GM23338 (cell line): Measurements from ENCODE around the gene OSBPL1A. TPM values are rescaled to one million over a fixed set of nuclear protein-coding genes. Genes with fewer than 3 reads are reported as not detected.

Source experiments
- ATAC-seq: fragments of 200-7000 bp; cut with Tn5 transposase; 3 replicates; pipeline ENCODE4 v1.9.1; 2020
- DNase-seq: peaks from one replicate; pipeline ENCODE4 v3.0.0-alpha.2; 2015; ENCODE audit warnings: low spot score
- H2AFZ ChIP-seq: fragments of 200-600 bp; sonication (generic); 2 replicates; pipeline ENCODE4 v1.8.0; 2016; ENCODE audit warnings: antibody characterized with exemption, mild to moderate bottlenecking, moderate library complexity
- H3F3A ChIP-seq: fragments of 200-600 bp; sonication (generic); replicated peaks from 2 replicates; pipeline ENCODE4 v1.8.0; 2017; ENCODE audit warnings: antibody characterized with exemption, mixed run types, low read depth
- H3K27ac ChIP-seq: fragments of 200-600 bp; sonication (generic); 2 replicates; pipeline ENCODE4 v1.6.1; 2016; ENCODE audit warnings: low read depth
- H3K27me3 ChIP-seq: fragments of 200-600 bp; sonication (generic); 2 replicates; pipeline ENCODE4 v1.8.0; 2016; ENCODE audit warnings: mild to moderate bottlenecking, mixed run types, moderate library complexity; ENCODE audit not compliant: insufficient read depth
- H3K36me3 ChIP-seq: fragments of 200-600 bp; sonication (generic); 2 replicates; pipeline ENCODE4 v1.8.0; 2016; ENCODE audit warnings: mild to moderate bottlenecking; ENCODE audit not compliant: insufficient read depth
- H3K4me1 ChIP-seq: fragments of 200-600 bp; sonication (generic); 2 replicates; pipeline ENCODE4 v1.8.0; 2016; ENCODE audit warnings: mild to moderate bottlenecking, moderate library complexity; ENCODE audit not compliant: insufficient read depth
- H3K4me2 ChIP-seq: fragments of 200-600 bp; sonication (generic); 2 replicates; pipeline ENCODE4 v1.7.1; 2017; ENCODE audit warnings: mixed run types
- H3K4me3 ChIP-seq: fragments of 200-600 bp; sonication (generic); 2 replicates; pipeline ENCODE4 v1.6.1; 2016; ENCODE audit warnings: mixed run types
- H3K79me2 ChIP-seq: fragments of 200-600 bp; sonication (generic); replicated peaks from 2 replicates; pipeline ENCODE4 v1.8.0; 2017; ENCODE audit warnings: mild to moderate bottlenecking; ENCODE audit not compliant: insufficient read depth
- H3K9me2 ChIP-seq: fragments of 200-600 bp; sonication (generic); 2 replicates; pipeline ENCODE4 v1.8.0; 2017; ENCODE audit not compliant: insufficient read depth
- H4K20me1 ChIP-seq: fragments of 200-600 bp; sonication (generic); replicated peaks from 2 replicates; pipeline ENCODE4 v1.8.0; 2017; ENCODE audit warnings: mild to moderate bottlenecking; ENCODE audit not compliant: insufficient read depth
- H3K27ac Mint-ChIP-seq: 2 replicates; pipeline ENCODE4 v1.8.0; 2020; ENCODE audit warnings: inconsistent platforms, mild to moderate bottlenecking, moderate library complexity, mixed read lengths
- H3K27me3 Mint-ChIP-seq: 3 replicates; pipeline ENCODE4 v1.8.0; 2022; ENCODE audit warnings: low read depth, mild to moderate bottlenecking, moderate library complexity, mixed read lengths, inconsistent platforms; ENCODE audit not compliant: insufficient read depth, poor library complexity
- H3K36me3 Mint-ChIP-seq: 3 replicates; pipeline ENCODE4 v1.8.0; 2021; ENCODE audit warnings: low read depth, mild to moderate bottlenecking, inconsistent platforms, moderate library complexity, mixed read lengths
- H3K4me1 Mint-ChIP-seq: 3 replicates; pipeline ENCODE4 v1.8.0; 2020; ENCODE audit warnings: mild to moderate bottlenecking, inconsistent platforms, mixed read lengths
- H3K4me3 Mint-ChIP-seq: 3 replicates; pipeline ENCODE4 v1.8.0; 2021; ENCODE audit warnings: moderate library complexity, mild to moderate bottlenecking, inconsistent platforms, mixed read lengths
- H3K9me3 Mint-ChIP-seq: 3 replicates; pipeline ENCODE4 v1.8.0; 2020; ENCODE audit warnings: moderate library complexity, mild to moderate bottlenecking, inconsistent platforms, mixed read lengths
- EZH2 ChIP-seq: fragments of 200-600 bp; sonication (generic); IDR thresholded peaks from one replicate; pipeline ENCODE4 v1.8.0; 2017; ENCODE audit warnings: antibody characterized with exemption, mild to moderate bottlenecking, low read depth; ENCODE audit not compliant: unreplicated experiment
- EZH2phosphoT487 ChIP-seq: fragments of 200-600 bp; sonication (generic); IDR thresholded peaks from one replicate; pipeline ENCODE4 v1.8.1; 2018; ENCODE audit warnings: antibody characterized with exemption; ENCODE audit not compliant: unreplicated experiment
- JUNB ChIP-seq: IDR thresholded peaks from one replicate; pipeline ENCODE4 v1.6.1; 2016; ENCODE audit warnings: antibody characterized with exemption; ENCODE audit not compliant: unreplicated experiment
- NANOG ChIP-seq: IDR thresholded peaks from 2 replicates; pipeline ENCODE4 v1.6.1; 2016; ENCODE audit warnings: antibody characterized with exemption, borderline replicate concordance
- STAT1 ChIP-seq: IDR thresholded peaks from one replicate; pipeline ENCODE4 v1.6.1; 2016; ENCODE audit warnings: antibody characterized with exemption; ENCODE audit not compliant: unreplicated experiment
- ZNF114 ChIP-seq: fragments of 250-450 bp; sonication (Bioruptor Pico); IDR thresholded peaks from 2 replicates; pipeline ENCODE4 v1.5.0; 2020; ENCODE audit warnings: mild to moderate bottlenecking, moderate library complexity
- polyA plus RNA-seq: library from polyadenylated mRNA; unstranded; fragments of >200 nt; fragmentation: Nextera tagmentation; extraction: Ambion mirVana; gene quantifications from 2 replicates; pipeline ENCODE4 v1.2.1, GENCODE V29; 2016
- total RNA-seq: library from RNA; depleted of rRNA; stranded (reverse); fragments of >200 nt; shearing (Covaris generic); gene quantifications from 2 replicates; pipeline ENCODE4 v1.2.3, GENCODE V29; 2014
- TF ChIP-seq, protein P1 (sequence below), 2 experiments: fragments of 200-600 bp in 1 of 2; sonication (generic) in 1 of 2; conservative IDR thresholded peaks; 2 replicates each; pipeline versions ENCODE4 v1.5.1 to v1.6.1; 2016 to 2017; ENCODE audit warnings: antibody characterized with exemption in 2 of 2, low read depth in 2 of 2, mild to moderate bottlenecking in 2 of 2, moderate library complexity in 1 of 2
- TF ChIP-seq, protein P2 (sequence below): IDR thresholded peaks from one replicate; pipeline ENCODE4 v1.6.1; 2018; ENCODE audit warnings: antibody characterized with exemption; ENCODE audit not compliant: unreplicated experiment

Gene OSBPL1A
- total and polyA plus RNA-seq, 2 experiments from 2014 or later = 55.6 to 71.4 TPM

DNA sequence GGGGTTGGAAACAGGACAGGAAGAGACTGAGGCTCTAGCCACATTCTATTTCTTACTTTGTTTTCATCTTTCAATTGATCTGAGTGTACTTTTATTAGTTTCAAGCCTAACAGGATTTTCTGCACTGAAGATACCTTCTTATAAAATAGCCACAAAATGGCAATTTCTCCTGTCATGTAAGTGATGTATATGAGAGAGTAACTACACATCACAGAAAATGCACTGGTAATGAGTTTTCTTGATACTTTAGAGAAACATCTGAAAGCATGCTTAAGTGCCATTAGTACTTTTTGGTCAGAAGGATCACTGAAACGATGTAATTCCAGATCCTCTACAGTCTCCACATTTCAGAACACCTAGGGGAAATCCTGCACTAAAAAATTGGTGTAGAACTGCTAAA is 153.9 kb downstream of the OSBPL1A start:
- H3K36me3 ChIP-seq = 0 out of 2 replicates have a peak, but pooled peaks cover 7% of the 10 kb centered on the region
- no peaks in the 10 kb centered on the region for H3K27me3 Mint-ChIP-seq
- DNase-seq (no peak), ATAC-seq (no peak)
- H3K4me3 Mint-ChIP-seq = no peak overlapping the region
- no peaks in the 10 kb centered on the region for H3K27me3 ChIP-seq
- peaks cover 22% of the 10 kb centered on the region for H4K20me1 ChIP-seq
- no peak overlapping the region for H3K4me3 ChIP-seq
- no peak overlapping the region for H3K27ac ChIP-seq
- no peak overlapping the region for H3K4me2 ChIP-seq
- H3K9me3 Mint-ChIP-seq = no peaks in the 10 kb centered on the region
- H3K79me2 ChIP-seq = peaks cover 49% of the 10 kb centered on the region
- peaks cover 9% of the 10 kb centered on the region; the same call in 1 of the 3 replicates for H3K4me1 Mint-ChIP-seq
- H3K27ac Mint-ChIP-seq = no peak overlapping the region
- 0 out of 2 replicates have a peak, but pooled peaks cover 3% of the 10 kb centered on the region for H3F3A ChIP-seq
- TF ChIP-seq, protein P1, sequence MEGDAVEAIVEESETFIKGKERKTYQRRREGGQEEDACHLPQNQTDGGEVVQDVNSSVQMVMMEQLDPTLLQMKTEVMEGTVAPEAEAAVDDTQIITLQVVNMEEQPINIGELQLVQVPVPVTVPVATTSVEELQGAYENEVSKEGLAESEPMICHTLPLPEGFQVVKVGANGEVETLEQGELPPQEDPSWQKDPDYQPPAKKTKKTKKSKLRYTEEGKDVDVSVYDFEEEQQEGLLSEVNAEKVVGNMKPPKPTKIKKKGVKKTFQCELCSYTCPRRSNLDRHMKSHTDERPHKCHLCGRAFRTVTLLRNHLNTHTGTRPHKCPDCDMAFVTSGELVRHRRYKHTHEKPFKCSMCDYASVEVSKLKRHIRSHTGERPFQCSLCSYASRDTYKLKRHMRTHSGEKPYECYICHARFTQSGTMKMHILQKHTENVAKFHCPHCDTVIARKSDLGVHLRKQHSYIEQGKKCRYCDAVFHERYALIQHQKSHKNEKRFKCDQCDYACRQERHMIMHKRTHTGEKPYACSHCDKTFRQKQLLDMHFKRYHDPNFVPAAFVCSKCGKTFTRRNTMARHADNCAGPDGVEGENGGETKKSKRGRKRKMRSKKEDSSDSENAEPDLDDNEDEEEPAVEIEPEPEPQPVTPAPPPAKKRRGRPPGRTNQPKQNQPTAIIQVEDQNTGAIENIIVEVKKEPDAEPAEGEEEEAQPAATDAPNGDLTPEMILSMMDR (conservative IDR thresholded peaks at IDR 0.05; ENCODE audit: low read depth in 2 of 2) = no peak
- TF ChIP-seq STAT1 (no peak), EZH2phosphoT487 (no peak), EZH2 (no peak)
- TF ChIP-seq, protein P2, sequence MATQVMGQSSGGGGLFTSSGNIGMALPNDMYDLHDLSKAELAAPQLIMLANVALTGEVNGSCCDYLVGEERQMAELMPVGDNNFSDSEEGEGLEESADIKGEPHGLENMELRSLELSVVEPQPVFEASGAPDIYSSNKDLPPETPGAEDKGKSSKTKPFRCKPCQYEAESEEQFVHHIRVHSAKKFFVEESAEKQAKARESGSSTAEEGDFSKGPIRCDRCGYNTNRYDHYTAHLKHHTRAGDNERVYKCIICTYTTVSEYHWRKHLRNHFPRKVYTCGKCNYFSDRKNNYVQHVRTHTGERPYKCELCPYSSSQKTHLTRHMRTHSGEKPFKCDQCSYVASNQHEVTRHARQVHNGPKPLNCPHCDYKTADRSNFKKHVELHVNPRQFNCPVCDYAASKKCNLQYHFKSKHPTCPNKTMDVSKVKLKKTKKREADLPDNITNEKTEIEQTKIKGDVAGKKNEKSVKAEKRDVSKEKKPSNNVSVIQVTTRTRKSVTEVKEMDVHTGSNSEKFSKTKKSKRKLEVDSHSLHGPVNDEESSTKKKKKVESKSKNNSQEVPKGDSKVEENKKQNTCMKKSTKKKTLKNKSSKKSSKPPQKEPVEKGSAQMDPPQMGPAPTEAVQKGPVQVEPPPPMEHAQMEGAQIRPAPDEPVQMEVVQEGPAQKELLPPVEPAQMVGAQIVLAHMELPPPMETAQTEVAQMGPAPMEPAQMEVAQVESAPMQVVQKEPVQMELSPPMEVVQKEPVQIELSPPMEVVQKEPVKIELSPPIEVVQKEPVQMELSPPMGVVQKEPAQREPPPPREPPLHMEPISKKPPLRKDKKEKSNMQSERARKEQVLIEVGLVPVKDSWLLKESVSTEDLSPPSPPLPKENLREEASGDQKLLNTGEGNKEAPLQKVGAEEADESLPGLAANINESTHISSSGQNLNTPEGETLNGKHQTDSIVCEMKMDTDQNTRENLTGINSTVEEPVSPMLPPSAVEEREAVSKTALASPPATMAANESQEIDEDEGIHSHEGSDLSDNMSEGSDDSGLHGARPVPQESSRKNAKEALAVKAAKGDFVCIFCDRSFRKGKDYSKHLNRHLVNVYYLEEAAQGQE = no peak
- H3K4me1 ChIP-seq = peaks cover 8% of the 10 kb centered on the region; the same call in 1 of the 2 replicates
- peaks cover 17% of the 10 kb centered on the region for H3K36me3 Mint-ChIP-seq
- H3K9me2 ChIP-seq = 0 out of 2 replicates have a peak, but pooled peaks cover 7% of the 10 kb centered on the region
- no peak overlapping the region for H2AFZ ChIP-seq

DNA sequence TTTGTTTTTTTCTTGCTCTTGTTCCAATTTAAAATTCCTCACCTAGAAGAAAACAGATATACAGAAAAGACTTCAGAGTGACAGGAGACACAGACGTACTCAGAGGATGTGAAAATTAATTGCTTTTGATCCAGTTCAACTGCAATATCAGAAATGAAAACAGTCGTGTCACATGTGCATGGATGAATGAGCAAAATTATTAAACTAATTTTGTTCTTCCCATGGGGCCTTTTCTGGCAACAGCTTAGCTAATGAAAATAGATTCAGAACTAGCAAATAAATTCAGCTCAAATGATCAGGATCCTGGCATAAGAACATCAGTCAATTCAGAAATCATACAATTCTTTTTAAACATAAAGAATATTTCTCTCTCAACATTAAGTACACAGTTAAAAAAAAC is 158.3 kb downstream of the OSBPL1A start:
- peaks cover 7% of the 10 kb centered on the region; the same call in 1 of the 2 replicates for H3K36me3 ChIP-seq
- Mint-ChIP-seq H3K4me1 (peaks cover 18% of the 10 kb centered on the region), H3K27me3 (no peaks in the 10 kb centered on the region), H3K4me3 (no peak overlapping the region), H3K36me3 (peaks cover 45% of the 10 kb centered on the region), H3K9me3 (no peaks in the 10 kb centered on the region; the same call in 2 of the 3 replicates), H3K27ac (no peak overlapping the region)
- no peak overlapping the region for H3K27ac ChIP-seq
- ATAC-seq = no peak
- no peak for DNase-seq
- peaks cover 30% of the 10 kb centered on the region for H3K79me2 ChIP-seq
- no peak overlapping the region for H3K4me3 ChIP-seq
- no peaks in the 10 kb centered on the region for H3F3A ChIP-seq
- H3K4me2 ChIP-seq = no peak overlapping the region
- no peaks in the 10 kb centered on the region for H3K9me2 ChIP-seq
- 0 out of 2 replicates have a peak, but pooled peaks cover 11% of the 10 kb centered on the region for H4K20me1 ChIP-seq
- no peaks in the 10 kb centered on the region for H3K27me3 ChIP-seq
- TF ChIP-seq ZNF114 (CRISPR knock-in tag) = no peak
- TF ChIP-seq JUNB = no peak
- no peak for TF ChIP-seq NANOG
- no peak for TF ChIP-seq EZH2phosphoT487
- H3K4me1 ChIP-seq = peaks cover 11% of the 10 kb centered on the region
- no peak overlapping the region for H2AFZ ChIP-seq
